ELF-1 (cell line): ENCODE results near the gene B3GAT1.
"Not testable (repeated sequence)": the region's sequence is repeated elsewhere in the genome, so short reads cannot be mapped to it uniquely, and the experiment has no call there.

Experiments
- DNase-seq: peaks from one replicate; pipeline ENCODE4 v3.0.0-alpha.2; 2016; ENCODE audit warnings: low read depth, low spot score

Gene B3GAT1

GRCh38 chr11:134356656-134357544, 55.1 kb downstream of the B3GAT1 start:
- no peak for DNase-seq

- DNase-seq: no peak
Observed at GRCh38 chr11:134355656-134356055, 56.4 kb downstream of the B3GAT1 start.

- no peak for DNase-seq
Observed at GRCh38 chr11:134355136-134355535, 56.9 kb downstream of the B3GAT1 start.

- DNase-seq: no peak
Observed at GRCh38 chr11:134352111-134352510, 59.9 kb downstream of the B3GAT1 start.

- no peak for DNase-seq
Observed at GRCh38 chr11:134350381-134350780, 61.7 kb downstream of the B3GAT1 start.

- no peak for DNase-seq
Observed at GRCh38 chr11:134349802-134350355, 62.2 kb downstream of the B3GAT1 start.

- no peak for DNase-seq
Observed at GRCh38 chr11:134349109-134349801, 62.8 kb downstream of the B3GAT1 start.

GRCh38 chr11:134347441-134347840, 64.6 kb downstream of the B3GAT1 start:
- no peak for DNase-seq

GRCh38 chr11:134346976-134347350, 65.1 kb downstream of the B3GAT1 start:
- DNase-seq: no peak

GRCh38 chr11:134346101-134346975, 65.7 kb downstream of the B3GAT1 start:
- no peak for DNase-seq

- DNase-seq: no peak
Observed at GRCh38 chr11:134345237-134345550, 66.8 kb downstream of the B3GAT1 start.

- not testable (repeated sequence) for DNase-seq
Observed at GRCh38 chr11:134344497-134345236, 67.4 kb downstream of the B3GAT1 start.

GRCh38 chr11:134343646-134344045, 68.4 kb downstream of the B3GAT1 start:
- no peak for DNase-seq

GRCh38 chr11:134342572-134343340, 69.3 kb downstream of the B3GAT1 start:
- DNase-seq: no peak

- DNase-seq: no peak
Observed at GRCh38 chr11:134341805-134342571, 70.1 kb downstream of the B3GAT1 start.

- no peak for DNase-seq
Observed at GRCh38 chr11:134340354-134340964, 71.6 kb downstream of the B3GAT1 start.

- no peak for DNase-seq
Observed at GRCh38 chr11:134339756-134340155, 72.3 kb downstream of the B3GAT1 start.

- no peak for DNase-seq
Observed at GRCh38 chr11:134338654-134339053, 73.4 kb downstream of the B3GAT1 start.

GRCh38 chr11:134338068-134338467, 74.0 kb downstream of the B3GAT1 start:
- no peak for DNase-seq
